Duodenal mucosa (tissue), 2 donors: Measurements from ENCODE around the gene SLC38A3.
A peak's percentile ranks its signal among the peaks of the same experiment; 100 is the strongest.

ENCODE experiments used
- H3K27ac ChIP-seq: one replicate; pipeline ENCODE4 v1.7.0; 2013; ENCODE audit warnings: low read depth, low read length
- H3K27me3 ChIP-seq, 2 donors: one replicate each; pipeline ENCODE4 v1.7.0; 2013; ENCODE audit warnings: low read length in 2 of 2, control low read depth in 1 of 2; ENCODE audit not compliant: insufficient read depth in 2 of 2, control insufficient read depth in 1 of 2
- H3K36me3 ChIP-seq, 2 donors: one replicate each; pipeline ENCODE4 v1.7.0; 2013; ENCODE audit warnings: low read length in 2 of 2, control low read depth in 1 of 2; ENCODE audit not compliant: insufficient read depth in 2 of 2, control insufficient read depth in 1 of 2
- H3K4me1 ChIP-seq, 2 donors: one replicate each; pipeline ENCODE4 v1.7.0; 2013; ENCODE audit warnings: low read length in 2 of 2, control low read depth in 1 of 2; ENCODE audit not compliant: insufficient read depth in 2 of 2, control insufficient read depth in 1 of 2
- H3K4me3 ChIP-seq, 2 donors: one replicate each; pipeline ENCODE4 v1.7.0; 2013; ENCODE audit warnings: low read length in 2 of 2, low read depth in 1 of 2
- H3K9ac ChIP-seq, 2 donors: one replicate each; pipeline ENCODE4 v1.7.0; 2013; ENCODE audit warnings: low read length in 2 of 2, low read depth in 1 of 2
- H3K9me3 ChIP-seq, 2 donors: one replicate each; pipeline ENCODE4 v1.7.0; 2013; ENCODE audit warnings: low read length in 2 of 2, control low read depth in 1 of 2; ENCODE audit not compliant: control insufficient read depth in 1 of 2

SLC38A3 gene

DNA sequence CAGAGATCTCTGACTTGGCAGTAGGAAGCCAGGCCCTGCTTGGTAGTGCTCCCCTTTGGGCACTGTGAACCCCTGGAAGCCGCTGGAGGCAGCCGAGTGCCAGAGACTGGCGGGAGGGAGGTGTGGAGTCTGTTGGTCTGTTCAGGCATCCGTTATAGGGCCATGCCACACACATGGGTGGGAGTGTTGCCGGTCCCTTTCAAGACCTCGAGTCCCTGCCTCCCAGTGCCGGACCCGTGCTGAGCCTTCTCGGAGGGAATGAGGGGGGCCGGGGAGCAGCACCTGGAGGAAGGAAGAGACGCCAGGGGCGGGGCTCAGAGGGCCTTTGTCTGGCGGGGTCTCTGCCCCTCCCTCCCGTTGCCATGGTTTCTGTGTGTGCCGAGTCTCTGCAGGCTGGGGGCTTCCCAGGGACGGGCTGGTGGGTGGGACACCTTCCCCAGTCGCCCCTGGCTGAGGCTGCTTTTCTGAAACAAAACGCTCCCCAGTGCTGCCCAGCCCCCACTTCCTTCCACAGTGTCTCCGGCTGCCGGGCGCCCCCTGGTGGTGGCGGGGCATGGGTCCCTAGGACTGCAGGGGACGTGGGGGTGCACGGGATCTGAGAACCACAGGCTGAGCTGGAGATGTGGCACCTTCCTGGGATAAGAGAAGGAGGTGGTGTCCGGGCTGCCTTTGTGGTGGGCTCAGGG is 40.9 kb downstream of the SLC38A3 start:
- peak overlapping the region; percentile 85 for H3K27ac ChIP-seq
- no peaks in the 10 kb centered on the region for H3K27me3 ChIP-seq
- H3K9ac ChIP-seq: peak overlapping the region; percentile 62 to 66
- H3K4me1 ChIP-seq: peaks cover 77 to 91% of the 10 kb centered on the region in 2 donors
- no peaks in the 10 kb centered on the region for H3K9me3 ChIP-seq
- peaks cover 3 to 4% of the 10 kb centered on the region in 2 donors for H3K36me3 ChIP-seq
- H3K4me3 ChIP-seq: peak overlapping the region; percentile 67 to 70

DNA sequence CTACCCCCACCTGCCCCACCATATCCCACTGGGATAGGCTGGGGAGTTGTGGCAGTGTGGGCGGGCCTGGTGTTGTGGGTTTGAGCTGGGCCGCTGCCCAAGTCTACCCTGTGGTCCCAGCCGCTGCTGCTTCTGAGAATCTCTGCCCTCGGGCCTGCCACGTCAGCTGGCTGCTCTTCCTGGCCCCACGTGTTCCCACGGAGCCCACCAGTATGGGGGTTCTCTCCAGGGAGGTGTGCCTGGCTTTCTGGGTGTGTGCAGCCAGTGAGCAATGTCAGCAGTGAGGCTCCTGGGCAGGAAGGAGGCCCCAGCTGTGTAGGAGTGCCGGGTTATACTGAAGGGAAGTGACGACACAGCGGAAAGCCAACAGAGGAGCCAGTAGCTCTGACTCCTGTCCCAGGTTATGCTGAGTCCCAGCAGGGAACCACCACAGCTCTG is 41.5 kb downstream of the SLC38A3 start:
- H3K27ac ChIP-seq: peak overlapping the region; percentile 85
- H3K9me3 ChIP-seq: no peaks in the 10 kb centered on the region
- H3K9ac ChIP-seq: peak overlapping the region; percentile 32 to 62
- peak overlapping the region; percentile 67 to 70 for H3K4me3 ChIP-seq
- H3K36me3 ChIP-seq: peaks cover 2 to 4% of the 10 kb centered on the region in 2 donors
- H3K27me3 ChIP-seq: no peaks in the 10 kb centered on the region
- peaks cover 77 to 90% of the 10 kb centered on the region in 2 donors for H3K4me1 ChIP-seq

DNA sequence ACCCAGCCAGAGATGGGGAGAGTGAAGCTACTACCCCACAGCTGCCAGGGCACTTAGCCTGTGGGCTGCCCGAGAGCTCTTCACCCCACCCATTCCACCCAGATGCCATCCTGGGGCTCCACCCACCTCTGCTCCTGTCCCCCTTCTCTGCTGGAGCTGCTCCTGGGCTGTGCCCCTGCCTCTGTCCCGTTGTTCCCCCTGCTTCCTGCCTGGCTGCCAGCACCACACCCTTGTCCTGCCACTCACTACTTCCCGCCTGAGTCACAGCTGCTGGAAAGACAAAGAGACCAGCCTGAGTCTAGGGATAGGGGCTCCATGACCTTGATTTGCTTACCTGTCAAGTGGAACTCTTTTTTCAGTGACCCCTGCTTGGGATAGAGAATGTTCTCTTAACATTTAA is 43.3 kb downstream of the SLC38A3 start:
- Histone ChIP-seq H3K4me1 (peaks cover 63 to 77% of the 10 kb centered on the region in 2 donors), H3K36me3 (peaks cover 9 to 14% of the 10 kb centered on the region in 2 donors), H3K4me3 (no peak overlapping the region)

DNA sequence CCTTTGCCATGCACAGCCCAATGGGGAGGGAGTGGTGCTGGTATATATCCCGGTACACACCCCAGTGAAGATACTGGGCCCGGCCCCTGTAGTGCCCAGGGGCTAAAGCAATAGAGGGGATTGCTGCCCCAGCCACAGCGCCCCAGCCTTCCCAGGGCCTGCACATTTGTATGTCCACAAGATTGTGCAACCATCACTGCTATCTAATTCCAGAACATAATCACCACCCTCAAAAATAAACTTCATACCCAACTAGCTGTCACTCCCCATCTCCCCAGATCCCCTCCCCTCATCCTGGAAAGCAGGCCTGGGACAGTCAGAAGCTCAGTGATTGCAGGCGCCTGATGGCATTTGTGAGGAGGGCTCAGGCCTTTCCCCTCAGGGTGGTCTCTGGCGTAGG is 44.4 kb downstream of the SLC38A3 start:
- no peaks in the 10 kb centered on the region for H3K27me3 ChIP-seq
- H3K9ac ChIP-seq: peak overlapping the region in 1 of 2 donors; percentile 30
- no peak overlapping the region for H3K27ac ChIP-seq
- no peak overlapping the region for H3K4me3 ChIP-seq
- H3K4me1 ChIP-seq: peaks cover 66 to 79% of the 10 kb centered on the region in 2 donors
- peaks cover 5 to 23% of the 10 kb centered on the region in 2 donors for H3K36me3 ChIP-seq
- H3K9me3 ChIP-seq: no peaks in the 10 kb centered on the region

More for the DNA sequence above, 43.3 kb downstream of the SLC38A3 start:
- no peaks in the 10 kb centered on the region for H3K9me3 ChIP-seq
- H3K27me3 ChIP-seq: no peaks in the 10 kb centered on the region
- H3K9ac ChIP-seq: peak overlapping the region in 1 of 2 donors; percentile 30
- H3K27ac ChIP-seq: no peak overlapping the region

DNA sequence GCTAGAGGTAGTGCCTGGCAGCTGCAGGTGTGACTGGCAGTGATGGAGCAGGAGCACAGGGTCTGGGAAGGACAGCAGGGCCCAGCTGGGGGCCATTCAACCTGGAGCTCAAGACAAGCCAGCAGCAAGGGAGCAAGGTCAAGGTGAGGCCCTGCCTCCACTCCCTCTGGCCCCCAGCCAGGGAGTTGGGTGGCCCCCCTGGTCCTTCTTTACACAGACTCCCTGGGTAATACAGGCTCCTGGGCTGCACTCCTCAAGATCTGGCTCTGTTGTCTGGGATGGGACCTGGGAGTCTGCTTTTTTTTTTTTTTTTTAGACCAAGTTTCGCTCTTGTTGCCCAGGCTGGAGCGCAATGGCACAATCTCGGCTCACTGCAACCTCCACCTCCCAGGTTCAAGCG is 45.4 kb downstream of the SLC38A3 start:
- no peak overlapping the region for H3K9ac ChIP-seq
- no peak overlapping the region for H3K4me3 ChIP-seq
- H3K4me1 ChIP-seq: peaks cover 67 to 72% of the 10 kb centered on the region in 2 donors
- no peaks in the 10 kb centered on the region for H3K27me3 ChIP-seq
- peaks cover 5 to 32% of the 10 kb centered on the region in 2 donors for H3K36me3 ChIP-seq
- no peaks in the 10 kb centered on the region for H3K9me3 ChIP-seq
- no peak overlapping the region for H3K27ac ChIP-seq

DNA sequence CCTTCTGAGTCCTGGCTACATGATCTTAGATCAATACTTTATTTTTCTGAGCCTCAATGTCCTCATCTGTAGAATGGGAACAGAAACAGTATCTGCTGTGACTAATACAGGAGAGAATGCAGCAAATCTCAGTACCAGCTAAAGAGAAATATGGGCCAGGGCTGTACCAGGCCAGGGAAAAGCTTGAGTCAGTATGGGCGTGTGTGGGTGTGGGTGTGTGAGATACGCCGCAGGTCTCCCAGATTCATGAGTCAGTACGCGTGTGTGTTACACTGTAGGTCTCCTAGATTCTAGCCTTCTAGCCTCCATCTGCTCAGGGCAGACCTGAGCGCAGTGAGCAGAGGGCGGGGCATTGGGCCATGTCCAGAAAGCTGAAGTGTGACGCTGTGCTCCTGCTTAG is 46.1 kb downstream of the SLC38A3 start:
- H3K36me3 ChIP-seq: peaks cover 7 to 34% of the 10 kb centered on the region in 2 donors
- H3K27me3 ChIP-seq: no peaks in the 10 kb centered on the region
- H3K4me3 ChIP-seq: no peak overlapping the region
- H3K4me1 ChIP-seq: peaks cover 62 to 66% of the 10 kb centered on the region in 2 donors
- no peaks in the 10 kb centered on the region for H3K9me3 ChIP-seq
- peak overlapping the region in 1 of 2 donors; percentile 1 for H3K9ac ChIP-seq
- H3K27ac ChIP-seq: peak overlapping the region; percentile 13

DNA sequence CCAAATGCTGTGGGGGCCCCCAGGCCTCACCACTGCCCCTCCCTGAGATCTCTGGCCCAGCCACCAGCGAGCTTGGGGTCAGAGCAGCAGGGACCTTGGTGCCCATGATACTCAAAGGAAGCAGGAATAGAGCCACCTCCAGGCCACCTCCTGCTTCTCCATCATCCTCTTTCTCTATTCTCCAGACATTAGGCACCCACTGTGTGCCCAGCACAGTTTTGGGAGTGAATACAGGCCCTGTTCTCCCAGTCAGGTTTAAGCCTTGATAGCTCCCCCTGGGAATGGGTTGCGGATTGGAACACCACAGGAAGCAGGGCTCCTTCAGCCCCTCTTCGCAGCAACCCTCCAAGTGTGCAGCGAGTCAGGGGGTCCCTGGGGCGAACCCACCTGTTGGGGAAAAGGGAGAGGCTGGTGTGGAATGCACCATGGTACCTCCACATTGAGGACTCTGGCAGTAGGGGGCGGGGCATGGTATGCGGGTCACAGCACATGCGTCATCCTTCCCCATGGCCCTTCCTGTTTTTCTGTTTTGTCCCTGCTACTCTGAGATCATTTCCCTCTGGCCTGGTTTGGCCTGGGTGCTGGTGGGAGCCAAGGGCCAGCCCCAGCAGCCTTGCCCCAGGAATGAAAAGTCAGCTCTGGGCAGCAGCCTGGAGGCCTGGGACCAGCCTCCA is 49.6 kb downstream of the SLC38A3 start:
- peaks cover 24 to 54% of the 10 kb centered on the region in 2 donors for H3K36me3 ChIP-seq
- H3K4me3 ChIP-seq: no peak overlapping the region
- no peaks in the 10 kb centered on the region for H3K9me3 ChIP-seq
- peaks cover 34 to 35% of the 10 kb centered on the region in 2 donors for H3K4me1 ChIP-seq
- H3K9ac ChIP-seq: no peak overlapping the region
- no peaks in the 10 kb centered on the region for H3K27me3 ChIP-seq
- H3K27ac ChIP-seq: peak overlapping the region; percentile 67

DNA sequence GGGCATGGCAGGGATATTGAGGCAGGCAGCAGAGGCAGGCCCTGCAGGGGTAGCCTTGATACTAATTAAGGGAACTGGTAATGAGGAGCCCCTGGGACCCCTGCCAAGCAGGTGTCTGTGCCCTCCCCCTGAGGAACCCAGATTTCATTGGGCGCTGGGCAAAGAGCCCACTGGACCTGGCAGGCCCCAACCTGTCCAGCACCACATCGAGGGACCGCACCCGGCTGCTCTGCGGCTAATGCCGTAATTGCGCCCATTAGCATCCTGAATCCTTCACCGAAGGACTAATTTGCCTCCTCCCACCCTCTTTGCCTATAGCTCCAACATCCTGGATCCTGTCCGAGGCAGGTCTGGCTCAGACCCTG is 50.2 kb downstream of the SLC38A3 start:
- Histone ChIP-seq H3K36me3 (peaks cover 24 to 54% of the 10 kb centered on the region in 2 donors), H3K27ac (peak overlapping the region; percentile 30), H3K4me3 (no peak overlapping the region), H3K4me1 (peaks cover 30 to 31% of the 10 kb centered on the region in 2 donors), H3K9me3 (no peaks in the 10 kb centered on the region), H3K9ac (no peak overlapping the region), H3K27me3 (no peaks in the 10 kb centered on the region)

DNA sequence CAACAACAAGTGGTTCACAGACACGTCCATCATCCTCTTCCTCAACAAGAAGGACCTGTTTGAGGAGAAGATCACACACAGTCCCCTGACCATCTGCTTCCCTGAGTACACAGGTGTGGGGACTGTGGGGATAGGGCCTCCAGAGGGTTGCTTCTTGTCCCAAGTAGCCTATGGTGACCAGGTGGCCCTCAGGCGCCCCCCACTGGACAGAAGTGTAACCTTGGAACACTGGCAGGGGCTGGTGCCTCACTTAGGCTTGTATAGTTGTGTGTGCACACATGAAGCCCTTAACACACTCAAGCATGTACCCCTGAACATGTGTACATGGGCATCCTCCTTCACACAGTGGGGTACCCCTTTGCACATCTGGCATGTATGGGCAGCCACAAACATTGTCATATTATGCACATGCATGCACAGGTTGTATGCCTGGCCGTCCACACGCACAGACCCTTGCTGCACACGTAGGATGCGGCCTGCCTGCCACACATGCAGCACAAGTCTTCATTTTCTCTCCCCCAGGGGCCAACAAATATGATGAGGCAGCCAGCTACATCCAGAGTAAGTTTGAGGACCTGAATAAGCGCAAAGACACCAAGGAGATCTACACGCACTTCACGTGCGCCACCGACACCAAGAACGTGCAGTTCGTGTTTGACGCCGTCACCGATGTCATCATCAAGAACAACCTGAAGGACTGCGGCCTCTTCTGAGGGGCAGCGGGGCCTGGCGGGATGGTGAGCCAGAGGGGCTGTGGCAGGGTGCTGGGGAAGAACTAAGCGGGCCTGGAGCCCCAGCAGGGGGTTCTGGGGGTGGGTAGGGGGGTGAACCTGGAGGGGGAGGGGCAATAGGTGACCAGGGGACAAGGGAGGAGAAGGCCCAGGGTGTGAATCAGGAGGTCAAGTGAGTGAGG is 52.2 kb downstream of the SLC38A3 start:
- Histone ChIP-seq H3K36me3 (peaks cover 24 to 50% of the 10 kb centered on the region in 2 donors), H3K27ac (no peak overlapping the region), H3K4me3 (no peak overlapping the region), H3K9ac (no peak overlapping the region), H3K4me1 (peaks cover 24 to 25% of the 10 kb centered on the region in 2 donors), H3K9me3 (no peaks in the 10 kb centered on the region), H3K27me3 (no peaks in the 10 kb centered on the region)
